NCI-H2227 treated with DMSO at 0.1 percent for 48 hours (cell line): ENCODE data around the gene WWOX.

ENCODE experiments used
- DNase-seq: peaks from one replicate; lab custom pipeline; 2025; lab: John Stamatoyannopoulos, UW

Gene WWOX

DNA sequence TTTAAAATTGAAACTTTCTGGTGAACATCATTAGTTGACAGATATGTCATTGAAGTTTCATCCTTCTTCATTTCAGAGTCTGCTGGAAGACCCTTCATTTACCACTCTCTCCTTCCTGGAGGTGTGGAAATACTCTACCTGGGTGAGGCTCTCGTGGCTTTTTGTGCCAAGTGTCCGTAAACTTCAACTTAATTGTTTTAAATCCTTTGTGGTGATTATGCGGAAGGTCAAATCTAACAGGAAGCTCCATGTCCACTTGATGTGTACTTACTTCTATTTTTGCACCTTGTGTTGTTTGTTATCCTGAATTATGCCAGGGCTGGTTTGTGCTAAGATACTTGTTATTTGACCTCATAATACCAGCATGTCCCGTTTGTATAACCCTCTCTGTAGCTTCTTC lies 129.2 kb downstream of the WWOX start:
- no peak for DNase-seq

GRCh38 chr16:78230832-78231231 lies 131.4 kb downstream of the WWOX start:
- DNase-seq: no peak

- no peak for DNase-seq
Observed at GRCh38 chr16:78235168-78235800, 135.8 kb downstream of the WWOX start.

GRCh38 chr16:78235876-78236275 lies 136.4 kb downstream of the WWOX start:
- DNase-seq: no peak

- DNase-seq: no peak
Observed at GRCh38 chr16:78237841-78238240, 138.4 kb downstream of the WWOX start.

- DNase-seq: no peak
Observed at GRCh38 chr16:78240459-78241222, 141.2 kb downstream of the WWOX start.

GRCh38 chr16:78242239-78242630 lies 142.8 kb downstream of the WWOX start:
- no peak for DNase-seq

GRCh38 chr16:78244131-78244895 lies 144.9 kb downstream of the WWOX start:
- no peak for DNase-seq

- no peak for DNase-seq
Observed at GRCh38 chr16:78246559-78246958, 147.1 kb downstream of the WWOX start.

DNA sequence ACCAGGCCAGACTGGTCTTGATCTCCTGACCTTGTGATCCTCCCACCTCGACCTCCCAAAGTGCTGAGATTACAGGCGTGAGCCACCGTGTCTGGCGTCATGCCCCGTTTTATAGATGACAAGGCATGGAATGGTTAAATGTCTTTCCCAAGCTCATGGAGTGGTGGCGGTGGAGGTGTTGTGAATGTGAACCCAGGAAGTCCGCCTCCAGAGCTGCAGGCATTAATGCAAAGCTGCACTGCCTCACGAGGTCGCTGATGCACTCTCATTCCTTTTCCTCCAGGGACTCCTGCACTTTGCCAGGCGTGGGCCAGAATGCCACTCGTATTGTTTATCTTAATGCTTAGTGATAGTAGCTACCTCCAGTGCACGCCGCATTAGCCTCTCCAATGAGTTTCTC lies 149.6 kb downstream of the WWOX start:
- DNase-seq: no peak

DNA sequence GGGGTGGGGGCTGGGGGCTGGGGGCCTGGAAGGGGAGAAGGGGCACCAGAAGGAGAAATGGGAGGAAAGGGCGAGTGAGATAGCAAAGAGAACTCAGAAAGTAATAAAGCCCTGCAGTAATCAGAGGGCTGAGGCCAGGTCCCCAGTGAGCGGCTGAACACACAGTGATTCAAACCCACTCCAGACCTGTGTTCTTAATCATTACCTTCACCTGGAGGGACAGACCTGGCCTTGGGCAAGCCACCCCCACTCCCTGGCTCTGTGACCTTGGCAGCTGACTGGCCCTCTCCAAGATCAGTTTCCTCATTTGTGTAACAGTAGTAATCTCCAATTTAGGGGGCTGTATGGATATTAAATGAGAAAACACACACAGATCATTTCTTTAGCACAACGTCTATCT lies 150.4 kb downstream of the WWOX start:
- no peak for DNase-seq

GRCh38 chr16:78251115-78251514 lies 151.7 kb downstream of the WWOX start:
- no peak for DNase-seq

DNA sequence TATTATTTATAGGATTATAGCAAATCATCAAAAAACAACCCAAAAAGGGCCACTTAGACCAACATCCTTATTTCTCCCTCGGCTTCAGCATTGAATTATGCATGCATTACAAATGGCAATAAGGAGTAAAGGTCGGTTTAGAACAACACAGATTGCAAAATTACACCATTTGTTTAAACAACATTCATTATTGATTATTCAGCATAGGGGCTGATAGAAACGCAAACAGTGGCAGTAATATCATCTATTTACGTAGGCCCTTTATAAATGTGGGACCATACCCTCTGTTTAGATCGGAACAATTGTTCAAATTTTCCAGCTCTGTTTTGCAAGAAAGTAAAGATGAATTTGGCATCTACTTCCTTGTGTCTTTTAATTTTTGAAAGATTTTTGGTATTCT lies 153.3 kb downstream of the WWOX start:
- no peak for DNase-seq

GRCh38 chr16:78254841-78255240 lies 155.4 kb downstream of the WWOX start:
- no peak for DNase-seq

- no peak for DNase-seq
Observed at GRCh38 chr16:78256686-78257375, 157.4 kb downstream of the WWOX start.

- DNase-seq: peak; percentile 12
Observed at GRCh38 chr16:78257376-78257728, 157.9 kb downstream of the WWOX start.

- DNase-seq: no peak
Observed at GRCh38 chr16:78258375-78259065, 159.1 kb downstream of the WWOX start.

DNA sequence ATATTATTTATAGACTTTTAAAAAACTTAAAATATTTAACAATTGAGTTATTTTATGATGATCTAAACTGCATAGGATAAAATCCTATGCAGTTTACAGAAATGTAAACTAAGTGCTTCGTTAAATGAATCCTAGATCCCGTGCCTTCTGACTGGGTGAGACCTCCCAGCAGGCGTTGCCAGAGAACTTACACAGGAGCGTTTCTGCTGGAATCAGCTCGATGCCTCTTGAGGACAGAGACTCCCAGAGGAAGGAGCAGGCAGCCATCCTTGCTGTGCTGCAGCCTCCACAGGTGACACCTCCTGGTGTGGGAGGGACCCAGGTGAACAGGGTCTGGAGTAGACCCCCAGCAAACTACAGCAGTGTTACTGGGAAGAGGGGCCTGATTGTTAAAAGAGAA lies 160.4 kb downstream of the WWOX start:
- no peak for DNase-seq

DNA sequence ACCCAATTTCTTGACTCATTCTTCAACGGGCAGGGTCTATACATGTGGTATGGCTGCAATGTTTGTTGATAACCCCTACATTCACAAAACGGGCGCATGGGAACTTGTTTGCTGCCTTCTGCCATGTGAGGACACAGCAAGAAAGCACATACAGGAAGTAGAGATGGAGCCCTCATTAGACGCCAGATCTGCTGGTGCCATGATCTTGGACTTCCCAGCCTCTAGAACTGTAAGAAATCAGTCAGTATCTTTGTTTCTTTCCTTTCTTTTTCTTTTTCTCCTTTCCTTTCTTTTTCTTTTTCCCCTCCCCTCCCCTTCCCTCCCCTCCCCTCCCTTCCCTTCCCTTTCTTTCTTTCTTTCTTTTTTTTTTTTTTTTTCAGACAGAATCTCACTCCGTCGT lies 165.2 kb downstream of the WWOX start:
- DNase-seq: no peak

DNA sequence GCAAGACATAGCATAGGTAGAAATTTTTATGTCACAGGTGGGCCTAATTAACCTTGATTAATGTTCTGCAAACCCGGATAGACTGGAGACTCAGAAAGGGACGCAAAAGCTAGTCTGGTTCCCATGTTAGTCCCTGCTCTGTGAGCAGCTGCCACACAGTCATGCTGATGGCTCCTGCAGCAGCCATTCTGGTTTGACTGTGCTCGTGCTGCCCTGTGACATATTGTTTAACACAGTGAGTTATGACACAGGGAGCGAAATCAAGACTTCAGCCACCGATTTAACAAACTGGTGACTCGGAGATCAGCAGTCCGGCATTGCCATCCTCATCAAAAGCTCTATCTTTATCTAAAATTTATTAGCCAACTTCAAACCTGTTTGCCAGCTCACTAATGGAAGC lies 169.8 kb downstream of the WWOX start:
- no peak for DNase-seq

DNA sequence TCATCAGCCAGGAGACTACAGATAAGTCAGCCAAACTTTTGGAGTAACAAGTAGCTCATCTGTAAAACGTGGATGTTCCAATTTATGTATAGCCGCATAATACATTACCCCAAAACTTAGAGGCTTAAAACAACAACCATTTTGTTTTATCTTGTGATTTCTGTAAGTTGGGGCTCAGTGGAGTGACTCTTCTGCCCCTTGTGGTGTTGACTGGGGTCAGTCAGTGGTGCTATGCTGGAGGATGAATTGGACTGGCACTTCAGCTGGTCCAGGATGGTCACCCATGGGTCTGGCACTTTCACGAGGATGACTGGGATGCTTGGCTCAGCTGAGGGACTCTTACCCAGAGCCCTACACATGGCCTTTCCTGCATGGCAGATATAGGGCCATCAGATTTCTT lies 172.5 kb downstream of the WWOX start:
- no peak for DNase-seq

- no peak for DNase-seq
Observed at GRCh38 chr16:78274771-78275170, 175.3 kb downstream of the WWOX start.
